Muscle of arm (tissue), 12 donors: ENCODE results near the gene LRIT2. TPM values are rescaled to one million over a fixed set of nuclear protein-coding genes. Genes with fewer than 3 reads are reported as not detected.
"Not testable (repeated sequence)": the region's sequence is repeated elsewhere in the genome, so short reads cannot be mapped to it uniquely, and the experiment has no call there.

Experiments used
- DNase-seq: peaks from one replicate; pipeline ENCODE4 v3.0.0-alpha.2; 2013
- polyA plus RNA-seq, 12 donors: library from polyadenylated mRNA; unstranded; fragments of 120-200 nt; gene quantifications; one replicate each; pipeline ENCODE4 v1.2.1, GENCODE V29; 2013; ENCODE audit not compliant: insufficient read length in 12 of 12

Gene LRIT2
- polyA plus RNA-seq, 12 donors, result not detected

- no peak for DNase-seq
Observed at GRCh38 chr10:84184517-84184916, 40.8 kb downstream of the LRIT2 start.

- DNase-seq, result no peak
Observed at GRCh38 chr10:84181631-84182030, 43.7 kb downstream of the LRIT2 start.

DNA sequence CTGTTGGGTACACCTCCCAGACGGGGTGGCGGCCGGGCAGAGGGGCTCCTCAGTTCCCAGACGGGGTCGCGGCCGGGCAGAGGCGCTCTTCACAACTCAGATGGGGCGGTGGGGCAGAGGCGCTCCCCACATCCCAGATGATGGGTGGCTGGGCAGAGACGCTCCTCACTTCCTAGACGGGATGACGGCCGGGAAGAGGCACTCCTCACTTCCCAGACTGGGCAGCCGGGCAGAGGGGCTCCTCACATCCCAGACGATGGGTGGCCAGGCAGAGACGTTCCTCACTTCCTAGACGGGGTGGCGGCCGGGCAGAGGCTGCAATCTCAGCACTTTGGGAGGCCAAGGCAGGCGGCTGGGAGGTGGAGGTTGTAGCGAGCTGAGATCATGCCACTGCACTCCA is 45.0 kb downstream of the LRIT2 start:
- DNase-seq, result not testable (repeated sequence)

DNA sequence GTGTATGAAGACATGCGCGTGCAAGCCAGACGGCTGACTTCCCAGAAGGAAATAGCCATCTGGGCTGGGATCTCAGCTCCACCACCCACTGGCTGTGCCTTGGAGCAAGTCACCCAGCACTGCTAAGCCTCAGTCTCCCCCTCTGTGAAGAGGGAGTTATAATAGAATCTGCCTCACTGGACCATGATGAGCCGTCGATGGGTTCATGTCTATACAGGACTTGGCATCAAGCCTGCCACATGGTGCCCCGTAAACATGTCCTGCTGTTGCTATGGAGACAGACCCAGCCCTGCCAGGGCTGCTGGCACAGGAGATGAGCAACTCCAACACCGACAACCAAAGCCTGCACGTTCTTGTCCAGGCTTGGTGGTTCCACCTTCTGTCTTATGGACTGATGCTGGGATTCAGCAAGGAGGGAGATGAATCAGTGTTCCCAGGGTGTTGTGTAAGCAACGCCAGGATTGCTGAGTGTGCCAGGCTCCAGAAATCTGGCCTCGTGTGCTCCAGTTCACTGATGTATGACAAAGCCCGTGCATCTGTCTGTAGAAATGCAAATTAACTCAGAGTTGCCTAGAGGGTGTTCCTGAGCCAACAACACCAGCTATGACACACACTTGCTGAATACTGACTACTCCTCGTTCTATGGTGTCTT is 46.2 kb downstream of the LRIT2 start:
- no peak for DNase-seq

DNA sequence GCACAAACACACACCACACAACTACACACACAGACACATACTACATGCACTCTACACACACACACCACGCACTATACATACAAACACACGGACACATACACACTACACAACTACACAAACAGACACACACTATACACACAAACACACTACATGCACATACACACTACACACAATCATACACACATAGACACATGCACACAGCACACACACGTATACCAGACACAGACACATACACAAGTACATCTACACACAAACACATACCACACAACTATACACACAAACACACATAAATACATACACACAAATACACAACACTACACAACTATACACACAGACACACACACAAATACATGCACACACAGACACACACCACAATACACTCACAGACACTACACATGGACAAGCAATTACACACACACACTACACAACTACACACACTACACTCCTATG is 47.2 kb downstream of the LRIT2 start:
- DNase-seq, result no peak

DNA sequence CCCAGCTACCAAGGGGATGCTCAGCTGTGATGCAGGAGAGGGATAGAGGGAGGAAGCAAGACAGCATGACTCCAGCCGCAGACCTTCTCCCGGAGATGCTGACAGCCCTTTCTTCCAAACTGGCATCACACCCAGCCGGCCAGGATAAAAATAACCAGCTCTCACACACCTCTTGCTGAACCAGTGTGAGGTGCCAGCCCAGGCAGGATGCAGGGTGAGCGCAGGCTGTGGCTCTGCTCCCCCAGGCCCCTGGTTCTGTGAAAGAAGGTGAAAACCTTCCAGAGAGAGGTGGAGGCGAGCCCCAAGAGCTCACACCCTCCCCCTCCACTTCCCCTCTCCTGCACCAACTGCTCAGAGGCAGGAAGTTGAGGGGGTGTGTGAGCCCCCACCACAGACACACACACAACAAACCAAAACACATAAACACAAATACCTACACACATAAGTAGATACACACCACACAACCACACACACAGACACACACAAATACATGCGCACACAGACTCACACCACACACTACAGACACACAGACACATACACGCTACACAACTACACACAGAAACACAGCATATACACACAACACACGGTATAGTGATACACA is 47.7 kb downstream of the LRIT2 start:
- no peak for DNase-seq

GRCh38 chr10:84176836-84177474 is 48.4 kb downstream of the LRIT2 start:
- DNase-seq, result no peak

GRCh38 chr10:84176351-84176750 is 49.0 kb downstream of the LRIT2 start:
- no peak for DNase-seq

DNA sequence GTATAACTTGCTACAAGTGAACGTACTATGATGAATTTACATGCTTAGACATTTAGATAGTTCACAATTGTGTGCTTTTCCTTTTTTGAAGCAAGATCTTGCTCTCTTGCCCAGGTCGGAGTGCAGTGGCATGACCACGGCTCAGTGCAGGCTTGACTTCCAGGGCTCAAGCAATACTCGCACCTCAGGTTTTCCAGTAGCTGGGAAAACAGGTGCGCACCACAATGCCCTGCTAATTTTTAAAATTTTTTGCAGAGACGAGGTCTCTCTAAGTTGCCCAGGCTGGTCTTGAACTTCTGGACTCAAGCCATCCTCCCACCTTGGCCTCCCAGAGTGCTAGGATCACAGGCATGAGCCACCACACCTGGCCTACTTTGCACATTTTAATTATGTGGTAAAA is 49.9 kb downstream of the LRIT2 start:
- DNase-seq, result no peak

DNA sequence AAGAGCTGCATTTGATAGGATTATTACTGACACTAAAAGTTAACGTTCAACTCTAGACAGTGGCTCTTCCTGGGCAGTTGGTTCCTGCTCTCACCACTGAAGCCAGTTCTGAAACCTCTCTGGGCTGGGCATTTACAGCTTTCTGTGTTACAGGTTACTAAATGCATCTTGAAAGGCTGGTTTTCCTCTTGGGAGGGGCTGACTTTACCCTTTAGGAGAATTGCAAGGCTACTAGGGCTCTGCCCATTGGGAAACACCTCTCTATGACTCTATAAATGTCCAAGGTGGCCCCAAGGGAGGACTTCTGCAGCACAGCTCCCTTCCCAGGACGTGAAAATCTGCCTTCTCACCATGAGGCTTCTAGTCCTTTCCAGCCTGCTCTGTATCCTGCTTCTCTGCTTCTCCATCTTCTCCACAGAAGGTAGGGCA is 51.8 kb downstream of the LRIT2 start, which contains the start of gene GPR15LG:
Gene GPR15LG (plus strand): TSS at position 301 of the 429 bp plus-strand sequence. CDS start 51 bp downstream, at position 352.
- no peak for DNase-seq

DNA sequence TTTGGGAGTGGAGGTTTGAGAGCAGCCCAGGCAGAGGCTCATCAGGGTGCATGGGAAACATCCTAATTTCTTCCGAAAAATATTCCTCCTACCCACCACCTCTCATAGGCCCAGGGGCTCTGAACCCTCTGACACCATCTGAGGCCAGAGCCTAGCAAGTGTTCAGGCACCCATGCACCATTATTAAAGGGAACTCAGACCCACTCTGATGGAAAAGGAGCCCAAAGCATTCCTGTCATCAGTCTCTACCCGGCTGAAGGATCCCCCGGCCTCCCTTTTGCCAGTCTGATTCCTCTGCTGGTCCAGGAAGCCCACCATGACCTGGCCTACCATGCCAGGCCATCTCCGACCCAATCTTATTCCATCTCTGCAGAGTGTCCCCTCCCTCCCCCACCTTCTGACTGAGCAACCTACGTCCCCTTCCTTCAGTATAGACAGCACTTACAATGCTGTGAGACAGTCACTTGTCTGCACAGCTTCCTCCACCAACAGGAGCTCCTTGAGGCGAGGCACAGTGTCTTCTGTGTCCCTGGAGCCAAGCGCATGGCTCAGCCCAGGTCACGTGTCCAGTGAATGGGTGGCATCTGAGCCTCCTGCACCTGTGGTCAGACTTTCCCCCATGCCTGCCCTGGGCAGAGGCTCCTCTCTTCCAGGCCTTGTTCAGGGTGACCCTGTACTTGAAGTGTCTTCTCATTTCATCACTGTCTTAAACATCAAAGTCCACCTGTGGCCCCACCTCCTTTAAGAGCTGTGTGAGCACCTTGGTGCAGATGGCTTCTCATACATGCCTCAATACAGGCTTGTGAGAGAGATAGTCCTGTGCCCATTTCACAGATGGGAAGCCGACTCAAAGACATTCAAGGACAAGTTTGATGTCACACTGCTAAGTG is 52.6 kb downstream of the LRIT2 start:
- no peak for DNase-seq

DNA sequence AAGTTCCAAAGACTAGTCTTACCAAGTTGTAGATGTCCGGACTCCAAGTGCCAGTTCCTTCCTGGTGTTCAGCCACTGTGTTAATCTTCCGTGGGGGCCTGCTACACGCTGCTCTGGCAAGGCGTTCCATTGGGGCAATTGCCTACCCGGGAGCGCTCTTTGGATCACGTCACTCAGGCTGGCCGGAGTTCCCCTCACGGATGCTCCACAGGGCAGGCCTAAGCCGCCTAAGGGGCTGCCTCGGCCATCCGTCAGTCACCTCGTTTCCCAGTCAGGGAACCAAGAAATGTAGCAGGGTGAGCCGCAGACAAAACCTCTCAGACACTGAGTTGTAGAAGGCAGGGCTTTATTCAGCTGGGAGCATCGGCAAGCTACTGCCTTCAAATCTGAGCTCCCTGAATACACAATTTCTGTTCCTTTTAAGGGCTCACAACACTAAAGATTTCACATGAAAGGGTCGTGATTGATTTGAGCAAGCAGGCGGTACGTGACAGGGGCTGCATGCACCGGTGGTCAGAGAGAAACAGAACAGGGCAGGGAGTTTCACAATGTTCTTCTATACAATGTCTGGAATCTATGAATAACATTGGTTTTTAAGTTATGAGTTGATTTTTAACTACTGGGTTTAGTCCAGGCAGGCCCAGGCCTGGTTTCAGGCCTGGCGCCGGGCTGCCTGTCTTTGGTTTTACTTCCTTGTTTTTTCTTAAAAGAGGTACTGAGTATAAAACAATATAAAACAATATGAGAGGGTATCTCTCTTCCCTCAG is 53.5 kb downstream of the LRIT2 start:
- not testable (repeated sequence) for DNase-seq

- not testable (repeated sequence) for DNase-seq
Observed at GRCh38 chr10:84171237-84171636, 54.1 kb downstream of the LRIT2 start.

Other genes starting within 250 kb of the LRIT2 start
- 100 to 1,000 TPM in 10 of 12 donors, 10 to 100 TPM in 1, not detected in 1; 80.3 to 133 (median 117) TPM for gene GHITM, start 86.0 kb downstream of the LRIT2 start, polyA plus RNA-seq
- gene GPR15LG, start 51.7 kb downstream of the LRIT2 start, polyA plus RNA-seq, result 10 to 100 TPM in 1 of 12 donors, 1 to 10 TPM in 1, under 1 TPM in 1, not detected in 9; 0.40 to 18.5 (median 1.9) TPM
- gene CDHR1, start 31.0 kb downstream of the LRIT2 start, polyA plus RNA-seq, result 1 to 10 TPM in 3 of 12 donors, under 1 TPM in 7, not detected in 2; 0.53 to 1.6 (median 0.85) TPM
- not detected for gene LRIT1, start 16.0 kb upstream of the LRIT2 start, polyA plus RNA-seq
- 10 to 100 TPM in 9 of 12 donors, 1 to 10 TPM in 2, not detected in 1; 5.8 to 31.2 (median 14.3) TPM for gene RGR, start 19.5 kb upstream of the LRIT2 start, polyA plus RNA-seq
- gene CCSER2, start 103.0 kb upstream of the LRIT2 start, polyA plus RNA-seq, result 10 to 100 TPM in 11 of 12 donors, not detected in 1; 44.1 to 71.6 (median 52.6) TPM